GM10847 (cell line): ENCODE measurements around the gene ASCL2.

Experiments
- POLR2A ChIP-seq: IDR thresholded peaks from 2 replicates; pipeline ENCODE4 v1.6.1; 2011; ENCODE audit not compliant: insufficient read length; ENCODE audit errors: extremely low read depth

The ASCL2 gene

DNA sequence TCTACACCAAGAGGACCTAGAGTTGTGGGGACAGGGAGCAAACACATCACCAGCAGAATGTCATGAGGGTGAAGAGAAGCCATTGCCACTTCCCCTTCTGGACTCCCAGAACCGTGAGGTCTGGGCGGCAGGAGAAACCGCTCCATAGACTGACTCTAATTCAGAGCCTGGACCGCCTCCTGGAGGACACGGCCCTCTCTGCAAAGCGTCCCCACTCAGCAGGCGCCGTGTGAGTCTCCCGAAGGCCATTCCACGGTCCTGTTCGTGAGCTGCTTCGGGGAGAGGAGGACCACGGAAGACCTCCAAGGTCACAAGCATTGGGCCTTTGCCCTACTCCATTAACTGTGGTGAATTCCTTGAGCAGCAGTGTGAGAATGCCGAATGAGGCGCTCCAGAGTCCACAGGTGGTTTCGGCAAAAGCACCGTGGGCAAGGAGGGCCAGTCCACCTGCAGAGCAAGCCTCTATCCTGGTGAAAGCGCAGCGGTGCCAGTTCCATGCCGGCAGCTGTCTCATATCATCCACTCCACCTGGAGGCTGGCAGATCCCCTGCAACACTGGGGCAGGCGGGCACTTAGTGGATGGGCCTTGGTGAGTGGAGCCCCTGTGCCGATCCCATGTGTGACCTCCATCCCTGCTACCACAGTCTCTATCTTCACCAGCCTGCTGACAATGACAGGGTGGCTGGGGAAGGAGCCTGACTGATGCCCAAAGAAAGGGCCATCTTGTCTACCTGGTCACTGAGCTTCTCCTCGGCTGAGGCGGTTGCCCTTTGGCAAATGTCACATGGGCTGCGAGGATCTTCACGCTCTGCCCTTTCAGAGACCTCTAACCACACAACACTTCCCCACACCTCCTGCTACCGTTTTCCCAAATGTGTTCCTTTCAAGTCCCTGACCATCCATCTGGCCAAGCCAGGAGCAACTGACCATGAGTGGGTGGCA, 23.9 kb upstream of the ASCL2 start:
- TF ChIP-seq POLR2A = no peak

DNA sequence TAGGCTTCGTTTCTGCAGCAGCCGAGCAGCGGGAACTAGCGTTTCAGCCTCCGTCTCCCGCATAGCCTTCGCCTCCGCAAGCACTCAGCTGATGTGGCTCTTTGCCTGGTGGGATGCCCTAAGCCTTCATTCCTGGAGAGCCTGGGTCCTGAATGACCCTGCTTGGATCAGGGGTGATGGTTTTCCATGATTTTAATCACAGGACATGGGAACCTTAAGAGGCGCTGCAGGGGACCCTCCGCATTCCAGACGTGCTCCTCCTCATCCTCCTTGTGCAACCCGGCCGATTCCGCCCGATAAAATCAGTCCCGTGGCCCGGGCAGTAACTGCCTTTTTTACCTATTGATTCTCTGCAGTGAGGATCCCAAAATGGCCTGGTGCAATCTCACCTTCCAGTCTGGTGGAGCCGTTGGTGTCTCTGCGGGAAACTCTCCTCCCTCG, 23.2 kb upstream of the ASCL2 start:
- TF ChIP-seq POLR2A = no peak

DNA sequence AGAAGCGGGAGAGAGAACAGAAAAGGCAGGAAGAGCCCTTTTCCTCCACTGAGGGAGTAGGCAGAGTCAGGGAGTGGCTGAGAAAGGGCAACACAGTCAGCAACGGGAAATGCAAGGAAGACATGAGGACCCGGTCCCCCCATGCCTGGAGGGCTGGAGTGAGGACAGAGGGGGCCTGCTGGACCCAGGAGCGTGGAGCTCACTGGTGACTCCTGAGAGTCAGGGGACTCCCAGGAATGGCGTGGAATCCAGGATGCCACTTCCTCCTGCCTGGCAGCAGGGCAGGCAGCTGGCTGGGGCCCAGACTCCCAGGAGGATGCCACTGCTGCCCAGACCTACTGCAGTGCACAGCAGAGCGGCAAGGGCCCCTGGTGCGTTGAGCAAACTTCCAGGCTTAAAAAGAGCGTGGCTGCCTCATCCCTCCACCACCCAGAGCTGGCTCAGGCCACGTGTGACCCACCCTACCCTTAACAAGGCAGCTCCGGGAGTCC, 20.0 kb upstream of the ASCL2 start:
- TF ChIP-seq POLR2A = no peak

DNA sequence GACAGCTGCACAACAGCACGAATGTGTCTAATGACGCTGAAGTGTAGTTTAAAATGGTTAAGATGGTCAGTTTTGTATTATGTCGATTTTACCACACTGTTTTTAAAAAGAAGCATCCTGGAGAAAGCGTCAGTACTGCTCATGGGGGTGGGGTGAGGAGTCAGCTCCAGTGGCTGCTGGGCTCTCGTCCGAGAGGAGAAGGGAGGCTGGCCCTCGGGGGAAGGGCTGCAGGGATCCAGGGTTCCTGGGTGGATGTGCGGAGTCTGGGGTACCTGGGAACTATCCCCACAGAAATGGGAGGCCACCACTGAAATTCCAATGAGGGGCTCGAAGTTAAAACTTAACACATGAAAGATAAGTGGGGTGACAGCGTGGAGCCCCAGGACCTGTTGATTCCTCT, 19.5 kb upstream of the ASCL2 start:
- TF ChIP-seq POLR2A = no peak

DNA sequence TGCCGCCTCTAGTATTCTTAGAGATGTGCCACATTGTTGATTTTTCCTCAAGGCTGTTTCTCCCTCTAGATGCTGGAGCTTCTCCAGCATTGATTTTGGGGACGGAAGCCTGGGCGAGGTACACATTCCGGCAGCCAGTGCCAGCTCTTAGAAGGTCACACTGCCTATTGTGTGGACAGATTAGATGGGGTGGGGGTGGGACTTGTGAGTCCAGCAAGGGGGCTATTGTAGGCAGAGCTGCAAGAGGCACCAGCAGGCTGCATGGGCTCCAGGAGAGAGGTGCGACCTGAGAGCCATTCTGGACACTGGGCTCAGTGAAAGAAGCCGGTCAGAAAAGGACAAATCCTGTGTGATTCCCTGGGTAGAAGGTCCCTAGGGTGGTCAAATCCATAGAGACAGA, 19.0 kb upstream of the ASCL2 start:
- TF ChIP-seq POLR2A = no peak

DNA sequence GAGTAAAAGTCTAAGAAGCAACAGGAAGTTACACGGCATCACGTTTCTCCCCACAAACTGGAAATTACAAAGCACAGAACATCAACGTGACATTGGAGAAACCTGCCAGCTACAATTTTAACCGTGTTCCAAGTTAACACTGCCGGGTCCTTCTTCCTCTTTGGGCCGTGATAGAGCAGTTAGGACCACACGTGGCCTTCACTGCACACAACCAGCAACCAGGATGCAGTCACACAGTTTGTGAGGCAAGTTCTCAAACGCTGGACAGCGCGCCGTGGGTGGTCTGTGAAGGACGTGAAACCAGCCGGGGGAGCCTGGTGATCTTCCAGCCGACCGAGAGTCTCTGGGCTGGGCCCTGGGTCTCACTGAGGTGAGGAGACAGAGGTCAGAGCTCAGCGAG, 16.7 kb upstream of the ASCL2 start:
- TF ChIP-seq POLR2A = no peak

DNA sequence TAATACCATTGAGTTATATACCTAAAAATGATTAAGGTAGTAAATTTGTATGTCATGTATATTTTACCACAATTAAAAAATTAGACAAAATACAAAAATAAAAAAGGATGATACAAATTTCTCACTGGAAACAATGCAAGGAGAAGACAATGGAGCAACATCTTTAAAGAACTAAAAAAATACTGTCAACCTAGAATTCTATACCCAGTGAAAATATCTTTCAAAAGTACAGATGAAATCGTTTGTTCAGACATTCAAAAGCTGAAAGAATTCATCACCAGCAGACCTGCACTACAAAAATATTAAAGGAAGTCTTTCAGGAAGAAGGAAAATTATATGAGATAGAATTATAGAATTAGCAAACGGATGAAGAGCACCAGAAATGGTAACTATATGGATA, 9.8 kb upstream of the ASCL2 start:
- no peak for TF ChIP-seq POLR2A

DNA sequence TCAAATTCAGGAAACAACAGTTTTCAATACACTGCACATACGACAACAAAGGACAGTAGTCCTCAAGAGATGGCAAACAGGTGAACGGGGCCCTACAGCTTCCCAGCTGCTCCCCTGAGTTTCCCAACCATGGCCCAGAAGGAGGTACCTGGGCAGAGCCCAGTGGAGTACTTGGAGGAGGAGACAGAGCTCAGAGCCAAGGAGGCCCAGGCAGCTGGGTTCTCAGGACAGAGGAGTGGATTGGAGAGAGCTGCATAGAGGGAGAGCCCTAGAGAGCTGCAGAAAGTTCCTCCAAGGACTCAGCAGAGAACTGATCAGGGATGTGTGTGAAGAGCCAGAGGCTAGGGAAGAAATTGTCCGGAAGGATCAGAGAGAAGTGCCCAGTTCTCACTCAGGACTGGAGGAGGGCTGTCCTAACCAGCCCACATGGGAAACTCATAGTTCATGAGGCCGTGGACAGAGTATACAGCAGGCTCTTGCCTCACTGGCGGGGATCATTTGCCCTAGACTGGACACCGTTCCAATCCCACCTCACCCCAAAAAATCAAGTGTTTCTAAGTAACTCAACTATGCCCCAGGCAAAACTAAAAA, 7.6 kb upstream of the ASCL2 start:
- TF ChIP-seq POLR2A = no peak

DNA sequence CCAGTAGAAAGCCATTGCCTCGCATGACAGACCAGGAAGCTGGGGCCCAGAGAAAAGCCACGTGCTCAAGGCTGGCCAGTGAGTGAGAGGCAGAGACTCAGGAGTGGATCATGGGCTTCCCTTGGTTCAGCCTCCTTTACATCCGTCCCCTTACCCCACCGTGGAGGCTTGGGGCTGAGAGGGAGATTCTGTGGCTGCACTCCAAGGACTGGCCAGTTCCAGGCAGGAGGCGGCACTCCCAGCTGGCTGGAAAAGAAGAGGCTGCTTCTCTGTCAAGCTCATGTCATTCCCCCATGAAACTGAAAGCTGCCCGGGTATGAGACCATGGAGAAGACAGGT, 6.6 kb upstream of the ASCL2 start:
- TF ChIP-seq POLR2A = no peak

DNA sequence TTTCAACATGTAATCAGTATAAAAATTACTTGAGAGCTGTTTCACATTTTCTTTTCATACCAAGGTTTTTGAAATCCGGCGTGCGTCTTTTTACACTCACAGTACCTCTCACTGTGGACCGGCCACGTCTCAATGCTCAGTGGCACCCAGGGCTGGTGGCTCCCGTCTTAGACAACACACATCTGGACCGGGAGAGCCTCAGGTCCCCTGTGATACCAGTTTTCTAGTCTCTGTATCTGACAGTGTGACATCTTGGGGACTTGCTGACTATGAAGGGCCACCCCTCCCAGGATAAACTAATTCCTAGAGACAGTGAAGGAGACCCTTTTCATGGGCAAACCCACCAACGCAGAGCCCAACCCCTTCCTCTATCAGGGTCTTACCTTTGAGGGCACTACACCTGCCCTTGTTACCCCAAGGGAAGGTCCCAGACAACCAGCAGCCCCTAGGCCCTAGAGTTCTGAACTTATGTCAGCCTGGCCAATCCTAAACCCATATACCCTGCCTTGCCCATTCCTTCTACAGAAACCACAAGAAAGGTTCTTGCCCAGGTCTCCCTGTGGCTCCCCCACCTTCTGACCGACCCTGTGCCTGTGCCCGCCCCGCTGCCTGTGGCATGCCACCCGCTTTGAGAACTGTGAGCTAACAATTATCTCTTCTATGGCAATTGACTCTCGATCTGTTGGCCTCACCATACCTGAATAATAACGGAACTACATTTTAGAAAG, 6.1 kb upstream of the ASCL2 start:
- no peak for TF ChIP-seq POLR2A

DNA sequence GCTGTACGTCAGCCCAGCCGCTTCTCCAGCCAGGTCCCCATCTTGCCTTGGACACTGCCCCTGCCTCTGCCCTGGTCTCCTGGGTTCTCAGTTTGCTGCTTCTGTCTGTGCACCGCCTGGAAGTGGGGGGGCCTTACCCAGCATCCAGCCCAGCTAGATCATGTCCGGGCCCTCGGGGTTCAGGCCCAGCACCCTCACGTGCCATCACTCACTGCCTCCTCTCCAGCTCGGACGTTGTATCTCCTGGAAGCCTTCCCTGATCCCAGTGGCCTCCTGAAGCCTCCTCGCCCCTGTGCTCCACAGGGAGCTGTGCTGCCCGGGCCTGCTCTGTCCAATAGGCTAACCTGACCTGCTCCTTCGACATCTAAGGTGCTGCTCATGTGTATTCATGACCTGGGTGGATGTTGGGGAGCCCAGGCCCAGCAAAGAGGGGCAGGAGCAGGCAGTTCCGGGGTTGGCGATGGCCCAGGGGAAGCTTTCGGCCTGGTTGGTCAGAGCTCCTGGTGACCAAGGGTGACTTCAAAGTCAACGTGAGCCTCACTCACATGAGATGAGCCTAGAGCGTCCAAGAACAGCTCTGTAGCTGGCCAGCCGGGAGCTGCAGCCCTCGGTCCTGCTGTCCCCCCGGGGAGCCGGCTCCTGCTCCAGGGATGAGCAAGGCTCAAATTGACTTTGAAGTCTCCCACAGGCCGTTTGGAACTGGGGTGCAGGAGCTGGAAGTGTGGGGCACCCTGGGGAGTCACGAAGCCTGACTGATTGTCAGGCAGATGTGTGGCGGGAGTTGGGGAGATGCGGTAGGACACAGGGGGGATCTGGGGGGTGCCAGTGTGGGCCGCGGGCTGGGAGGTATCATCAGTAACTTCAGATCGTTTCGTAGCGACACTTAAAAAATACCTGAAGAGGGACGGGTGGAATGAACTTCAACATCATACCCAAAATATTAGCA, 5.2 kb upstream of the ASCL2 start:
- TF ChIP-seq POLR2A = no peak

DNA sequence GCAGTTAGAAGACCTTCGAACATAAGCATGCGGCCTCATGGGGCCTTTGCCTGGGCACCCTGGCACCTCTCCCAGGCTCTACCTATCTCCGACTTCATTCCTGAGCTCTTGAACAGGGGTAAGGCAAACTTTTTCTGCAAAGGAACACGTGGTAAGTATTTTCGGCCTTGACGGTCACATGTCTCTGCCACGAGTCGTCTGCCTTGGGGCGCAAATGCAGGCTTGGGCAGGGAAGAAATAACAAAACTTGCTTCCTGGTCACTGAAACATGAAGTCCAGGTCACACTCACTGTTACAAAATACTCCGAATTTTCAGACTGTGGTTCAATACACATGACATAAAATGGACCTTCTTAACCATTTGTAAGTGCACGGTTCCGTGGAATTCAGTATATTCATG, 3.4 kb upstream of the ASCL2 start:
- no peak for TF ChIP-seq POLR2A

DNA sequence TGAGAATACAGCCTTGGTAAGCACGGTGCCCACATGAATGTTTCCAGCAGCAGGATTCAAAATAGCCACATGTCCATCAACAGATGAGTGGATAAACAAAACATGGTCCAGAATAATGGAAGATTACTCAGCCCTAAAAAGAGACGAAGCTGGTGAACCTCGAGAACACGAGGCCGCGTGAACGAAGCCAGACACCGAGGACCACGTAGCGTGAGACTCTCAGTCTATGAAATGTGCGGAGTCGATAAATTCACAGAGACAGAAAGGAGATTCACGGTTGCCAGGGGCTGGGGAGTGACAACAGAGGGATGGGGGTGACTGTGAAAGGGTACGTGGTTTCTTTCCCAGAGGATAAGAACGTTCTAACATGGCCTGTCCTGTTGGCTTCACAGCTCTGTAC, 2.9 kb upstream of the ASCL2 start:
- TF ChIP-seq POLR2A = no peak

DNA sequence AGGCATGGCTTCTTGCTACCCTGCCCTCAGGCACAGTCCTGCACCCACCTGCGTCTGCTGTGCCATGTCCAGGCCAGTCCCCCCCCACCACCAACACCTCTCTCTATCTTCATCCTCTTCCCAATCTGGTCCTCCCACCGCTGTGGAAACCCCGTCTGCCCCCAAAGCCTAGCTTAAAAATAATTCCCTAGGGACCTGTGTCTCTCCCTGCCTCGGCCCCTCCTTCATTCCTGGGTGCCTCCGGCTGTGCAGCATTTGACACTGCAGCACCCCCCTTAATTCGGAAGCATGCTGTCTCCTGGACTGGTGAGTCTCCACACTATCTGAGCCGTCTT, 2.5 kb upstream of the ASCL2 start:
- TF ChIP-seq POLR2A = no peak
